Stimulated activated CD8-positive, alpha-beta memory T cell treated with anti-CD3 and anti-CD28 coated beads, Interleukin-4, amount 100 ng/mL, for 1 hour (primary cell): ENCODE measurements around the gene MYLK2.
"Not testable (repeated sequence)": the region's sequence is repeated elsewhere in the genome, so short reads cannot be mapped to it uniquely, and the experiment has no call there.

Source experiments
- DNase-seq, 2 donors: peaks; one replicate each; pipeline ENCODE4 v3.0.0-alpha.2; 2020; ENCODE audit warnings: low read depth in 2 of 2, low spot score in 1 of 2

The MYLK2 gene

DNA sequence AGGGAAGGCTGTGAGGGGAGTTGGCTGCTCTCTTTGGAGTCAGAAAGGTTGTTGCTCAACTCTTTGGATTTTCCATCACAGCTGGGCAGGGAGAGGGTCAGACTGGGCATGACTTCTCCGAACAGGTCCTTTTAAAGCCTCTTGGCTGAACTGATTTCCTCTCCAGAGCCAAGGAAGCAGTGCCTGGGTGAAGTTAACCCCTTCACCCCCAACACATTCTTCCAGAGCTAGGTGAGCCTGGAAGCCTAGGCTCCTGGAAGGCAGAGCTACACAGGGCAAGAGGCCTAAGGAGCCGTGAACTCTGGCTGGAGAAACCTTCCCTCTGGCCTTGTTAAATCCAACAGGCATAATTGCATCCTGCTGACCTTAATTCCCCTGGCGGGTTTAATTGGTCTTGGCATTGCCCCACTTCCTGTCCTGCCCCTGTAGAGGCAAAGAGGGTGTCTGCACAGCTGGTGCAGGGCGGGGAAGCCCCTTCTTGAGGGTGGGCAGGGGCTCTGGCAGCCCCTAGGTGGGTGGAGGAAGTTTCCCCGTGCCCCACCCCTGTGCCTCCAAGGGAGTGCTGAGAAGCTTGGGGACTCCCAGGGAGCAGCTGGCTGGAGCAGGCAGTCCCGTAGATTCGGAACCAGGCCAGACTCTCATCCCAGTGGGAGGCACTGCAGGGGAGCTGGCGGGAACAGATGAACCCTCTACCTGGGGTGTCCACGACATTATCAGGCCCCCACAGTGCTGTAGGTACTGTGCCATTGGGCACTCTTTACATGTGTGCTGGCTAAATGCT is 3.6 kb upstream of the MYLK2 start:
- no peak for DNase-seq

DNA sequence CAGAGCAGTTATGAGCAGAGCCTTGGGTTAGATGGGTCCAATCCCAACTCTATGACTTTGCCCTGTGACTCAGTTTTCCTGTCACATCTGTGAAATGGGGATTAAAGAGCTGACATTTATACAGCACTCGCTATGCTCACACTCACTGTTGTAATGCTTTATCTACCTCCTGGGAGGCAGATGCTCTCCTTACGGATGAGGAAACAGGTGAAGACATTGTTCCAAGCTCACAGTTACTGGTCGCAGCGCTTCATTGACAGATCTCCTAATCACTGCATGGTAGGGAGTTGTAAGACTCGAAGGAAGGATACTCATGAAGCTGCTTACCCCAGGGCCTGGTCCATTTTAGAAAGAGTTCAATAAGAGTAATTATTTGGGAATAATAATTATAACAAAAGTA is 2.9 kb upstream of the MYLK2 start:
- DNase-seq: no peak

DNA sequence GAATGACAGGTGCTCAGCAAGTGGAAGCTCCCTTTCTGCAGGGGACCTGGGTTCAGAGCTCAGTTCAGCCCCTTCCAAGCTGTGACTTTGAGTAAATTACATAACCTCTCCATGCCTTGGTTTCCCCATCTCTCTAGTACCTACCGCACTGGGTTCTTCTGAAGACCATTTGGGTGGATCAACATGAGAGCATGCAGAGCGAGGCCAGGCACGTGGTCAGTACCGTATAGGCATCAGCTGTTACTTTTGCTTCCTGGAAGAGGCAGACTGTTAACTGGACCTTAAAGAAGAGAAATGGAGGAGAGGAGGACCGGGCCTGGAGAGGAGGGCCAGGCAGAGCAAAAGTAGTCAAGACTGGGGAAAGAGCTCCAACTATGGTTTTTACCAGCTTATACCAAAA is 1.7 kb upstream of the MYLK2 start:
- DNase-seq: no peak

DNA sequence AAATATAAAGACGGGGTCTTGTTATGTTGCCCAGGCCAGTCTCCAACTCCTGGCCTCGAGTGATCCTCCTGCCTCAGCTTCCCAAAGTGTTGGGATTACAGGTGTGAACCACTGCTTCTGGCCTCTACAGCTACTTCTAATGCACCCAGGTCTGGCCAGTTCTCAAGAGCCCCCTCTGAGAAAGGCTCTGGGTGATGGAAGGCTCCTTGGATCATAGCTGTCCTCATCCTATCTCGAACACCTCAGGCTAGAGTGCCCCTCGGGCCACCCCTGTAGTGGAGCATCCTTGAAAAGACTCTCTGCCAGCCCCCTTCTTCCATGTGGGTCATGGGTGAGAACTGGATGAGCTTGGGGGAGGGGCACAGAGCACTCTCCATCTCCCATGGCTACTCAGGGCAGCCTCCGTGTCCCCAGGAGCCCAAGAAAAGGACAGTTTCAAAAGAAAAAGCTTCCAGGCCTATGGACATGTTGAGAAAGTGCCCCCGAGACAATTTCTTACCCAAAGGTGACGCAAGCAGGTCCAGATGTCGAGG is 714 bp upstream of the MYLK2 start:
- no peak for DNase-seq

DNA sequence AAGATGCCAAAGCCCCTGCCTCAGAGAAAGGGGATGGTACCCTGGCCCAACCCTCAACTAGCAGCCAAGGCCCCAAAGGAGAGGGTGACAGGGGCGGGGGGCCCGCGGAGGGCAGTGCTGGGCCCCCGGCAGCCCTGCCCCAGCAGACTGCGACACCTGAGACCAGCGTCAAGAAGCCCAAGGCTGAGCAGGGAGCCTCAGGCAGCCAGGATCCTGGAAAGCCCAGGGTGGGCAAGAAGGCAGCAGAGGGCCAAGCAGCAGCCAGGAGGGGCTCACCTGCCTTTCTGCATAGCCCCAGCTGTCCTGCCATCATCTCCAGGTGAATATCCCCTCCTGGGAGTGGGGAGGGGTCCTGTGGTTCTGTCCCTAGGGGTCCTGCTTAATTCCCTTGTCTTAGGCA is 1.1 kb downstream of the MYLK2 start:
- DNase-seq: no peak

DNA sequence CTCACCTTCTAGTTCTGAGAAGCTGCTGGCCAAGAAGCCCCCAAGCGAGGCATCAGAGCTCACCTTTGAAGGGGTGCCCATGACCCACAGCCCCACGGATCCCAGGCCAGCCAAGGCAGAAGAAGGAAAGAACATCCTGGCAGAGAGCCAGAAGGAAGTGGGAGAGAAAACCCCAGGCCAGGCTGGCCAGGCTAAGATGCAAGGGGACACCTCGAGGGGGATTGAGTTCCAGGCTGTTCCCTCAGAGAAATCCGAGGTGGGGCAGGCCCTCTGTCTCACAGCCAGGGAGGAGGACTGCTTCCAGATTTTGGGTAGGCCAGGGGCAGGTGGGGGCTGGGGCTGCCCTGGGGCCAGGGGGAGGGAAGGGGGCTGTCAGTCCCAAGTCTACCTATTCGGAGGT is 2.3 kb downstream of the MYLK2 start:
- no peak for DNase-seq

DNA sequence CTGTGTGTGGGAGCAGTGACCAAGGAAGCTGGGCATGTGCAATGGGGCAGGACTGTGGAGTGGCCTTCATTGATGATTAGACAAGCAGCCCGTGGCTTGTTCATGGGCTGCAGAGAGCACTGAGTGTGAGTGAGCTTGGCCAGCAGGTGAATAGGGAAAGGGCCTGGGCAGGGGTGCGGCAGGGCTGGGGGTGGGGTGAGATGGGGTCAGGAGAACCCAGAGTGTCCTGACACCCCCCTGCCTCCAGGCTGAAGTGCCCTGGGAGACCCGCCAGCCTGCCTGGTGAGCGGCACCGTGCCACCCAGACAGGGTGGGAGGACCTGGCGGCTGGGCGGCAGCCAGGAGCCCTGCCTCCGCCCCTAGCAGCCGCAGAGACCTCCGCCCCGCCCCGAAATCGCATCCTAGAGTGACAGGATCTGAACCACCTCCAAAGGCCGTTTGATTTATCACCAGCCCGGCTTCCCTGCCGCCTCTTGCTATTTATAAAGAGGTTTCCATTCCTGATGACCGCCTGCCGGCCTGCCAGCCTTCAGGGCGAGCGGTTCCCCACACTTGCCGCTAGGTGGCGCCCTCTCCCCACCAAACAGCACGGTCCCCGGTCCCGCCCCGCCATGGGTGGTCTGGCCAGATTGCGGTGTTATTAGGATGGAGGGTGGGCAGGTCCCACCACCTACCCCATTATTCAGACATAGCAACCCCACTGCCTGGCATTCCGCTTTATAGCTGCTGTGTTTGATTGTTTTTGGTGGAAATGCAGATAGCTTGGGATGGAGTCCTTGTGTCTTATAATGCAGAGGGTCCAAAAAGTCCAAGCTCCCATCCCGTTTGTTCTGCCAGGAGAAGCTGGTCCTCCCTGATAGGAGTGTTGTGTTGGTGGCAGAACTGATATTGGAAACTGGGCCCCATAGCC is 3.5 kb downstream of the MYLK2 start:
- DNase-seq: peak; percentile 57 to 62

DNA sequence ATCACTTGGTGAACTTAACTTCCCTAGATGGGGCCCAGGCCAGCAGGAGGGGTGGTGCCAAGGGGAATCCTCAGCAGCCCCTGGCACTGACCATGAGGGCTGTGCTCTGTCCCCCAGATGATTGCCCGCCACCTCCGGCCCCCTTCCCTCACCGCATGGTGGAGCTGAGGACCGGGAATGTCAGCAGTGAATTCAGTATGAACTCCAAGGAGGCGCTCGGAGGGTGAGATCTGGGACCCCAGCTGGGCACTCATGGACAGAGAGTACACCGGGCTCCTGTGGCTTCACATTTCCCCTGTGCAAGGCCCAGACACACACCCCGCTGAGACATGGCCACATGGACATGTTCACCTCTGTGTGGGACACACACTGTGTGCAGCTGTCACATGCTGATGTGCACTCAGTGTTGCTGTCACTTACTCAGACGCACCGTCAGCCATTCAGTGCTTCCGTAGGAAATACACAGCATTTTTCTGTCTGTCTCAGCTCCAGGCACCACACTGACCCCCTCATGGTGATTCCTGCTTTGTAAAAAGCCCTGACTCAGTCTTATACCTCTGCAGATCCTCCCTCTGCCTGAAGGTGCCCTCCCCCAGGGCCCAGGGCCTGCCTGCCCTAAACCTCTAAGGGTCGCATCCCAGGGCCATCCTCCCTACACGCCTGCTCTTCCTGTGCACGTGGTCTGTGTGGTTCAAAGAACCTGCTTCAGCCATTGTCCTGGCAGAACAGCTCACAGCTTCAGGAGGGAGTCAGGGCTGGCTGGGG is 4.4 kb downstream of the MYLK2 start:
- DNase-seq: no peak

DNA sequence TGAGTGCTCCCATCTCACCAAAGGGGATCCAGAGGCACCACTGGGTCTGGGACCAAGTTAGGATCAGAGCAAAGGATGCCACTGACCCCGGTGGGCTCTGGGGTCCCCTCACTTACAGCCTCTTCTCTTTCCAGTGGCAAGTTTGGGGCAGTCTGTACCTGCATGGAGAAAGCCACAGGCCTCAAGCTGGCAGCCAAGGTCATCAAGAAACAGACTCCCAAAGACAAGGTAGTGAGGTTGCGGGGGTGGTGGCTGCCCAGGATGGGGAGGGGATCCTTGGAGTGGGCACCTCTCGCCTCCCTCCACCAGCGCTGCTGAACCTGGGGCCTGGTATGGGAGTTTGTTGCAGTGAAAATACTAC is 4.9 kb downstream of the MYLK2 start:
- DNase-seq: no peak

DNA sequence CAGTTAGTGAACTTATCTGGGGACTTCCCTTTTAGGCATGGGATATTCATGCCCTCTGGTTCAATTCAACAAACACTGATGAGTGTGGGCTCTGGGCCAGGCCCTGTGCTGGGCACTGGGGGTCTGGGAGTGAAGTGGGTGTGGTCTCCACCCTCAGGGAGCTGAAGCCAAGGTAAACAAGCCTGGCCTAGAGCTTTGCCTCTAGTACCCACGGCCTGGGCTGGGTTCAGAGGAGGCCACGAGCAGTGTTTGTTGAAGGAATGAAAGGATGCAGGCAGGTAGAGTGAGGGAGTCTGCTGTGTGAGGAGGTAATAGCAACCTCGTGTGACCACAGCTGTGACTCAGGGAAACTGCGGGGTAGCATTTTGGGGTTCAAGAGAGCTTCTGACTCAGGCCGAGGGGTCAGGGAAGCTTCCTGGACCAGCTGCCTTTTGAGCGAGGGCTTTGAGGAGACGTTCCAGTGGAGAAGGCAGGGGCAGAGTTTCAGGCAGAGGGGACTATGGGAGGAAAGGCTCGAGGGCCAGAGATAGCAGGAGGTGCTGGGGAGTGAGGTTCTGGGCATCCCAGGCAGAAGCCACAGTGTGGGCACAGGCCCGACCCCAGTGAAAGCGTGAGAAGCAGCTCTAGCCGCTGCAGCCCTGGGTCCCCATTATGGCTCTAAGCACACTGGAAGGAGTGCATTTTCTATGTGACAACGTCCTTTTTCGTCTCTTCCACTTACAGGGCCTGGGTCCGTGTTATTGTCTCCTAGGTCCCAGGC is 5.6 kb downstream of the MYLK2 start:
- no peak for DNase-seq

DNA sequence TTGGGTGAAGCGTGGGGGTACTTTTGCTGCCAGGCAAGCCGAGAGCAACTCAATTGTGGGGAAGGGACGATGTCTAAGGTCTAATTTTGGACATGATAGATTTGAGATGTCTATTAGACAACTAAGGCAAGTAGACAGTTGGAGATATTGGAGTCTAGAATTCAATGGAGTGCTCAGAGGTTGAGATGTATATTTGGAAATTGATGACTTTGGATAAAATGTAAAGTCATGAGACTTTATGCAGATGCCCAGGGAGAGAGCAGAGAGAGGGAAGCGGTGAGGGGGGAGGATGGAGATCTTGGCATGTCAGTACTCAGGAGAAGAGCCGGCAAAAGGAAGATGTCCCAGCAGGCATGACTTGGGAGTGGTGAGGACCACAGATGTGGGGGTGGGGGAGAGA is 6.9 kb downstream of the MYLK2 start:
- DNase-seq: no peak

DNA sequence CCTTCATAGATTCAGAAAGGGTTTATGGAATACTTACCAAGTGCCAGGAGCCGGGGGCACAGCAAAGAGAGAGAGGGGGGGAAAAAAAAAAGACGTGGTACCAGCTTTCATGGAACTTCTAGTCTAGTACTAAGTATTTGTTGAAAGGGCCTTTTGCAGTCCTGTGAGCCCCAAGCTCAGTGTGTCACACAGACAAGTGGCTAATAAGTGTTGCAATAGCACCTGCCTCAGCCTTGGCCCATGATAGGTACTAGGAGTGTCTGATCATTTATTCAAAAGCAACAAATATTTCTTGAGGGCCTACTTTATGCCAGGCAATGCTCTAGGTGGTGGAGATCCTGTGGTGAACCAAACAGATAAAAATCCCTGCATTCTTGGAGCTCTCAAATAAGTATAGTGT is 7.9 kb downstream of the MYLK2 start:
- no peak for DNase-seq

DNA sequence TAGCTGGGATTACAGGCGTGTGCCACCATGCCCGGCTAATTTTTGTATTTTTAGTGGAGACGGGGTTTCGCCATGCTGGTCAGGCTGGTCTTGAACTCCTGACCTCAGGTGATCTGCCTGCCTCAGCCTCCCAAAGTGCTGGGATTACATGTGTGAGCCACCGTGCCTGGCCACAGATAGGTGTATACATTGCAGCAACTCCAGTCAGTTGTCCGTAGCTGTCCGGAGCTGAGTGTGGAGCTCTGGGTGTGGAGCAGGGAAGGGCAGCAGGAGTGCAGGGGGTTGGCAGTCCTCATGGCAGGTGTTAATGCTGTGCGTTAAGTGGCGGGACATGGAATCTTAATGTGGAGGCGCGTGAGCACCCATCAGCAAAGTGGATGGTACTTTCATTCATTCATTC is 8.9 kb downstream of the MYLK2 start:
- not testable (repeated sequence) for DNase-seq

DNA sequence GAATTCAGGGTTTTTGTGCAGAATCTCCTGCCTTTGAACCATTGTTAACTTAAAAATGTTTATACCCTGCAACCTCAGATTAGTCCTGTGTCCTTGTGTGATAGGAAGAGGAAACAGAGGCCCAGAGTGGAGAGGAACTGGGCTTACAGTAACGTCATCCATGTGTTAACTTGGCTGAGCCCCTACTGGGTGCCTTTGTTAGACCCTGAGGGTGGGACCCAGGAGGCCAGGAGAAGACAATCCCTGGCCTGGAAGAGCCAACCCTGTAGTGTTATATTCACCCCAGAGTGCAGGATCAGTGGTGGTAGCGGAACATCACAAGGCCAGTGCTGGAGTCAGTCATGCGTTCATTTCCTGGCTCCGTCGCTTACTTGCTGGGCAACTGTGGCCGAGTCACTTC is 10.6 kb downstream of the MYLK2 start:
- DNase-seq: no peak

DNA sequence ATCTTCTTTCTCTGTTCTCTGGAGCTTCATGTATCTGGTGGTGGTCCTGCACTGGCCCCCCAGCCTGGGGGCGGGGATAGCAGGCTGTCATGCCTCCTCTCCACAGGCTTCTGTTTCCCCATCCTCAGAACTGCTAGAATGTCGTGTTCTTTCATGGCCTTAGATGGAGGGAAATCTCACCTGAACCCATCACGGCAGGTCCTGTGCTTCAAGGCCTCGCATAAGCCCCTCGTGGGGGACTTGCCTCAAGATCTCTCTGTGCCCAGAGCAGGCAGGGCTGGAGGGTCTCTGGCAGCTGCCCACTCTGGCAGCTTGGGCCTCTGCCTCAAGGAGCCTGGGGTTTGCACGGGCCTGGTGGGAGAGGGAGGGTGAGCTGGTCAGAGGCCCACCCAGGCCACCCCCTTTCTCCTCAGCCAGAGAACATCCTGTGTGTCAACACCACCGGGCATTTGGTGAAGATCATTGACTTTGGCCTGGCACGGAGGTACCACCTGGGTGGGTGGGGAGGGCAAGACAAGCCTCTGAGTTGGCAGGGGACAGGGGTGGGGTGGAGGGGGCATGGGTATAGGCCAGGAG is 11.3 kb downstream of the MYLK2 start:
- DNase-seq: no peak

DNA sequence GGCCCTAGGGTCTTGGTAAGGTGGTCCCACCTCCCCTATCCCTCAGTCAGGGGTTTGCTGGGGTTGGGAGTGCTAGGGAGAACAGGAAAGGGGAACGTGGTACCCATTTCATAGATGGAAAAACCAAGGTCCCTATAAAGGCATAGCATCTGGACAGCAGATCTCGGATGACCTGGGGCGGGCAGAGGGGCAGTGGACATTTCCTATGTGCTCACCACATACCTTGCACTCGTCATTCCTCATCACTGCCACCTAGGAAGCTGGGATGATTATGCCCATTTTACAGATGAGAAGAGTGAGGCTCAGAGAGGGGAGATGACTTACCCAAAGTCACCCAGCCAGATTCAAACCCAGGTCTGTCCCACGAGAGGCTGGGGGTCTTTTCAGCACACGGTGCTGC is 12.1 kb downstream of the MYLK2 start:
- DNase-seq: no peak

DNA sequence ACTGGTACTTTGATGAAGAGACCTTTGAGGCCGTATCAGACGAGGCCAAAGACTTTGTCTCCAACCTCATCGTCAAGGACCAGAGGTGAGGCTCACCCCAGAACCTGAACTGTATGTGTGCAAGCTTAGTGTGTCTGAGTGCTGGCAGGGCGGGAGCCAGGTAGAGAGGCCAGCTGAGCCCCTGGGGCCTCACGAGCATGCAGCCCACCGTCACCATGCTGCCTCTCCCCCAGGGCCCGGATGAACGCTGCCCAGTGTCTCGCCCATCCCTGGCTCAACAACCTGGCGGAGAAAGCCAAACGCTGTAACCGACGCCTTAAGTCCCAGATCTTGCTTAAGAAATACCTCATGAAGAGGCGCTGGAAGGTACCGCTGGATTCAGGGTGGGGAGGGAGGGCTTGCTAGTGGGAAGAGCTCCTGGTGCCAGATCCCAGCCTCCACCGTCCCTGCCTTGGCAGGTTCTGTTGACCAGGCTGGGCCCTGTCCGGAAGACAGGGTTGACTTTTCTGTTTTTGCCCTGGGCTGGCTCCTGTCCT is 12.7 kb downstream of the MYLK2 start:
- DNase-seq: no peak

DNA sequence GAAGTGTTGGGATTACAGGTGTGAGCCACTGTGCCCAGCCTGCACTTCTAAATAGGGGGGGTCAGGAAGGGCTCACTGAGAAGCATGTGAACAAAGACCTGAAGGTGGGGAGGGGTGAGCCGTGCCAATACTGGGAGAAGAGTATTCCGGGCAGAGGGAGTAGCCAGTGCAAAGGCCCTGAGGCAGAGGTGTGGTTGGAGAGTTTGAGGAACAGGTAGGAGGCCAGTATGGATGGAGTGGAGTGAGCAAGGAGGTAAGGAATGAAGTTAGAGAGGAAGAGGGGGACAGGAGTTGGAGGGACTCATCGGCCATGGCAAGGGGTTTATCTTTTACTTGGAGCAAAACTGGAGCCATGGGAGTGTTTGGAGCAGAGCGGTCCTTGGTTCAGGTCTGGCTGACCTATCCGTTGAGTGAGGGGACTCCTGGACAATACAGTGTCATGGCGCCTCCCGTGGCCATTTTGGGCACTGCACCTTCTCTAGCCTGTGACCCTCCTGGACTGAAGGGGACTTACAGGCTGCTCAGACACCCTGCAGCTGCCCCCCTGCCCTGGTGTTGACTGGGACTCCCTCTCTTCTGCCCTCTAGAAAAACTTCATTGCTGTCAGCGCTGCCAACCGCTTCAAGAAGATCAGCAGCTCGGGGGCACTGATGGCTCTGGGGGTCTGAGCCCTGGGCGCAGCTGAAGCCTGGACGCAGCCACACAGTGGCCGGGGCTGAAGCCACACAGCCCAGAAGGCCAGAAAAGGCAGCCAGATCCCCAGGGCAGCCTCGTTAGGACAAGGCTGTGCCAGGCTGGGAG is 14.2 kb downstream of the MYLK2 start:
- DNase-seq: peak in 1 of 2 donors; percentile 37

DNA sequence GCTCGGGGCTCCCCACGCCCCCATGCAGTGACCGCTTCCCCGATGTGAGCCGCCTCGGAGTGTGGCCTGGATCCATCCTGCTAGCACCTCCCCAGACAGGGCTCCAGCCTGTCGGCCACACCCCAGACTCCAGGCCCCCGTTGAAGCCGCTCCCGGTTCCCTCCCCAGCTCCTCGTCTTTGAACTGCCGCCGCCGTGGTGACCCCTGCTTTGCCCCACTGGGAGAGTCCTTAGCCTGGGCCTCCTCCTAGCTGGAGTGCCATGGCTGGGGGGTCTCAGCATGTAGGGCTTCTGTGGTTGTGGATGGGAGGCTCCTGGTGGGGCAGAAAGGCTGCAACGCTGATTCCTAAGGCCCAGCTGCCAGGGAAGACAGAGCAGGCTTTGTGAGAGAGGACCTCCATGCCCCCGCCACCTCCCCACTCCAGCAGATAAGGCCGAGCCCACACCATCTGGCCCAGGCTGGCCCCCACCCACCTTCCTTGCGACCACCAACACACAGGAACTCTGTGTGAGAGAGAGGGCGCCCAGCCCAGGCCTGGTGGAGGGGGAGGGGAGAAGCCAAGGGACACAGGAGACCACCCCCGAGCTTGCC is 14.9 kb downstream of the MYLK2 start:
- DNase-seq: no peak
